Loucy (cell line): ENCODE results near the gene STPG3.
"Not testable (repeated sequence)": the region's sequence is repeated elsewhere in the genome, so short reads cannot be mapped to it uniquely, and the experiment has no call there.

Experiments used
- H2AFZ ChIP-seq: fragments of 200-600 bp; sonication (generic); 2 replicates; pipeline ENCODE4 v1.6.0; 2016; ENCODE audit warnings: antibody characterized with exemption, mild to moderate bottlenecking, low read length, moderate library complexity
- H3F3A ChIP-seq: fragments of 200-600 bp; 2 replicates; pipeline ENCODE4 v1.6.0; 2016; ENCODE audit warnings: antibody characterized with exemption, low read depth, mild to moderate bottlenecking
- H3K27me3 ChIP-seq: fragments of 200-600 bp; sonication (generic); 2 replicates; pipeline ENCODE4 v1.6.1; 2014; ENCODE audit warnings: low read length, mild to moderate bottlenecking; ENCODE audit not compliant: insufficient read depth, poor library complexity, severe bottlenecking
- H3K36me3 ChIP-seq: fragments of 200-600 bp; sonication (generic); 2 replicates; pipeline ENCODE4 v1.6.1; 2016; ENCODE audit warnings: low read length; ENCODE audit not compliant: insufficient read depth
- H3K4me1 ChIP-seq: fragments of 200-600 bp; sonication (generic); 2 replicates; pipeline ENCODE4 v1.5.1; 2014; ENCODE audit warnings: low read length, mild to moderate bottlenecking; ENCODE audit not compliant: insufficient read depth, poor library complexity, severe bottlenecking
- H3K4me2 ChIP-seq: fragments of 200-600 bp; sonication (generic); 2 replicates; pipeline ENCODE4 v1.6.0; 2014; ENCODE audit warnings: antibody characterized with exemption, low read length, low read depth, mild to moderate bottlenecking; ENCODE audit not compliant: poor library complexity, severe bottlenecking
- H3K4me3 ChIP-seq: fragments of 200-600 bp; sonication (generic); 2 replicates; pipeline ENCODE4 v1.5.1; 2014; ENCODE audit warnings: low read length, mild to moderate bottlenecking, mixed read lengths; ENCODE audit not compliant: poor library complexity, severe bottlenecking
- H3K79me2 ChIP-seq: fragments of 200-600 bp; sonication (generic); 2 replicates; pipeline ENCODE4 v1.6.1; 2014; ENCODE audit warnings: low read length; ENCODE audit not compliant: insufficient read depth
- H3K9ac ChIP-seq: fragments of 200-600 bp; sonication (generic); 2 replicates; pipeline ENCODE4 v1.6.0; 2014; ENCODE audit warnings: mild to moderate bottlenecking, low read depth, low read length, moderate library complexity; ENCODE audit not compliant: poor library complexity, severe bottlenecking
- H3K9me2 ChIP-seq: fragments of 200-600 bp; sonication (generic); replicated peaks from 2 replicates; pipeline ENCODE4 v1.6.1; 2016; ENCODE audit warnings: low read depth, low read length, mixed read lengths
- H3K9me3 ChIP-seq: fragments of 200-600 bp; sonication (generic); 2 replicates; pipeline ENCODE4 v1.6.1; 2014; ENCODE audit warnings: mild to moderate bottlenecking, antibody characterized with exemption, low read length, low read depth; ENCODE audit not compliant: insufficient read depth
- H4K20me1 ChIP-seq: fragments of 200-600 bp; sonication (generic); 2 replicates; pipeline ENCODE4 v1.6.0; 2014; ENCODE audit warnings: antibody characterized with exemption, low read length, mild to moderate bottlenecking; ENCODE audit not compliant: insufficient read depth, poor library complexity, severe bottlenecking
- EZH2phosphoT487 ChIP-seq: fragments of 200-600 bp; IDR thresholded peaks from 2 replicates; pipeline ENCODE4 v1.6.1; 2018; ENCODE audit warnings: antibody characterized with exemption, mild to moderate bottlenecking, moderate library complexity, borderline replicate concordance
- TF ChIP-seq, protein P1 (sequence below): fragments of 200-600 bp; sonication (generic); conservative IDR thresholded peaks from 2 replicates; pipeline ENCODE4 v1.5.1; 2014; ENCODE audit warnings: mild to moderate bottlenecking, antibody characterized with exemption, low read length

The STPG3 gene

DNA sequence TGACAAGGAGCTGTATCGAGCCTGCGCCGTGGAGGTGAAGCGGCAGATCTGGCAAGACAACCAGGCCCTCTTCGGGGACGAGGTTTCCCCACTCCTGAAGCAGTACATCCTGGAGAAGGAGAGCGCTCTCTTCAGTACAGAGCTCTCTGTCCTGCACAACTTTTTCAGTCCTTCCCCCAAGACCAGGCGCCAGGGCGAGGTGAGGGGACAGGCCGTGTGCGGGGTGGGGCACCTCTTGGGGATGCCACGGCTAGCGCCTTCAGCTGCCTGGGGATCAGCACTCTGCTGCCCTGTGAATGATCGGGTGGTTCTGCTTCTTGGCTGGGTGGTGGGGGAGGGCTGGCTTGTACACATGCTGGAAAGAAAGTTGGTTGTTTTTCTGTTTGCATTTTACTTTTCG, 5.8 kb downstream of the STPG3 start:
- Histone ChIP-seq H3K4me1 (peaks cover 34% of the 10 kb centered on the region), H3K27me3 (peaks cover 4% of the 10 kb centered on the region), H2AFZ (no peak overlapping the region), H3K36me3 (no peaks in the 10 kb centered on the region), H3K9ac (peak overlapping the region; percentile 88), H3K79me2 (peaks cover 40% of the 10 kb centered on the region), H4K20me1 (peaks cover 18% of the 10 kb centered on the region), H3K4me2 (peak overlapping the region; percentile 78), H3K9me2 (no peaks in the 10 kb centered on the region), H3F3A (no peaks in the 10 kb centered on the region), H3K4me3 (peak overlapping the region; percentile 91), H3K9me3 (no peaks in the 10 kb centered on the region)
- TF ChIP-seq, protein P1, sequence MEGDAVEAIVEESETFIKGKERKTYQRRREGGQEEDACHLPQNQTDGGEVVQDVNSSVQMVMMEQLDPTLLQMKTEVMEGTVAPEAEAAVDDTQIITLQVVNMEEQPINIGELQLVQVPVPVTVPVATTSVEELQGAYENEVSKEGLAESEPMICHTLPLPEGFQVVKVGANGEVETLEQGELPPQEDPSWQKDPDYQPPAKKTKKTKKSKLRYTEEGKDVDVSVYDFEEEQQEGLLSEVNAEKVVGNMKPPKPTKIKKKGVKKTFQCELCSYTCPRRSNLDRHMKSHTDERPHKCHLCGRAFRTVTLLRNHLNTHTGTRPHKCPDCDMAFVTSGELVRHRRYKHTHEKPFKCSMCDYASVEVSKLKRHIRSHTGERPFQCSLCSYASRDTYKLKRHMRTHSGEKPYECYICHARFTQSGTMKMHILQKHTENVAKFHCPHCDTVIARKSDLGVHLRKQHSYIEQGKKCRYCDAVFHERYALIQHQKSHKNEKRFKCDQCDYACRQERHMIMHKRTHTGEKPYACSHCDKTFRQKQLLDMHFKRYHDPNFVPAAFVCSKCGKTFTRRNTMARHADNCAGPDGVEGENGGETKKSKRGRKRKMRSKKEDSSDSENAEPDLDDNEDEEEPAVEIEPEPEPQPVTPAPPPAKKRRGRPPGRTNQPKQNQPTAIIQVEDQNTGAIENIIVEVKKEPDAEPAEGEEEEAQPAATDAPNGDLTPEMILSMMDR = no peak
- TF ChIP-seq EZH2phosphoT487 = no peak

DNA sequence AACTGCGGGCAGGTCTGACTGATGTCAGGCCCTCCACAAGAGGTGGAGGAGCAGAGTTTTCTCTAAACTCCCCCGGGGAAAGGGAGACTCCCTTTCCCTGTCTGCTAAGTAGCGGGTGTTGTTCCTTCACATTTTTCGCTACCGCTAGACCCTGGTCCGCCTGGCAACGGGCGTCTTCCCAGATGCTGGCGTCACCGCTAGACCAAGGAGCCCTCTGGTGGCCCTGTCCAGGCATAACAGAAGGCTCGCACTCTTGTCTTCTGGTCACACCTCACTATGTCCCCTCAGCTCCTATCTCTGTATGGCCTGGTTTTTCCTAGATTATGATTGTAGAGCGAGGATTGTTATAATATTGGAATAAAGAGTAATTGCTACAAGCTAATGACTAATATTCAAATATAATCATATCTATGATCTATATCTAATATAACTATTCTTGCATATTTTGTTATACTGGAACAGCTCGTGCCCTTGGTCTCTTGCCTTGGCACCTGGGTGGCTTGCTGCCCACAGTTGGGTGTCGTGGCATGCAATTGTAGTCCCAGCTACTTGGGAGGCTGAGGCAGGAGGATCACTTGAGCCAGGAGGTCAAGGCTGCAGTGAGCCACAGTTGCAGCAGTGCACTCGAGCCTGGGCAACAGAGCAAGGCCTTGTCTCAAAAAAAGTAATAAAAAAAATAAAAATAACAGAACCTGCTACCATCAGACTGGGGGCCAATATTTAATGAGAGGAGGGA, 11.3 kb downstream of the STPG3 start:
- H3F3A ChIP-seq, H3K79me2 ChIP-seq, H3K9me3 ChIP-seq, H4K20me1 ChIP-seq, H3K36me3 ChIP-seq, H3K27me3 ChIP-seq, H3K4me3 ChIP-seq, H3K4me2 ChIP-seq, H3K9ac ChIP-seq, H2AFZ ChIP-seq, H3K9me2 ChIP-seq, H3K4me1 ChIP-seq: not testable (repeated sequence)
- TF ChIP-seq, protein P1 = peak; percentile 40

DNA sequence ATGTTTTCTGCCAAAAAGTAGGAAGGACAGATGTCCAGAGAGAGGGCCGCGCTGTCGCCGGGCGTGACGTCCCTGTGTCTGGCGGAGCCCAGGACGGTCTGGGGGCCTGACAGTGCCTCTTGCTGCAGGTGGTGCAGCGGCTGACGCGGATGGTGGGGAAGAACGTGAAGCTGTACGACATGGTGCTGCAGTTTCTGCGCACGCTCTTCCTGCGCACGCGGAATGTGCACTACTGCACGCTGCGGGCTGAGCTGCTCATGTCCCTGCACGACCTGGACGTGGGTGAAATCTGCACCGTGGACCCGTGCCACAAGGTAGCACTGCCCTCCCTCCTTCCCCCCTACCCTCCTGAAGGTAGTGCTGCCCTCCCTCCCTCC, 11.8 kb downstream of the STPG3 start:
- Histone ChIP-seq H3K79me2 (peaks cover 9% of the 10 kb centered on the region; the same call in 1 of the 2 replicates), H4K20me1 (peaks cover 2% of the 10 kb centered on the region), H3K4me3 (no peak overlapping the region), H2AFZ (no peak overlapping the region), H3K36me3 (peaks cover 4% of the 10 kb centered on the region; the same call in 1 of the 2 replicates), H3K4me1 (peaks cover 7% of the 10 kb centered on the region), H3K27me3 (no peaks in the 10 kb centered on the region), H3K9ac (no peak overlapping the region), H3K9me3 (no peaks in the 10 kb centered on the region), H3K4me2 (no peak overlapping the region), H3F3A (no peaks in the 10 kb centered on the region), H3K9me2 (no peaks in the 10 kb centered on the region)
- TF ChIP-seq, protein P1 = no peak
- no peak for TF ChIP-seq EZH2phosphoT487
